HG03103 (cell line): Measurements from ENCODE around the gene TMEM45A.
A peak's percentile ranks its signal among the peaks of the same experiment; 100 is the strongest.
"Not testable (repeated sequence)": the region's sequence is repeated elsewhere in the genome, so short reads cannot be mapped to it uniquely, and the experiment has no call there.

Experiments
- ATAC-seq: cut with Tn5 transposase; IDR thresholded peaks from one replicate; pipeline ENCODE4 v1.9.1; 2021; ENCODE audit warnings: low read depth; ENCODE audit not compliant: unreplicated experiment

TMEM45A gene

GRCh38 chr3:100563652-100564211 lies 71.3 kb downstream of the TMEM45A start:
- ATAC-seq = no peak

GRCh38 chr3:100570811-100571210 lies 78.4 kb downstream of the TMEM45A start:
- no peak for ATAC-seq

GRCh38 chr3:100574536-100574935 lies 82.1 kb downstream of the TMEM45A start:
- no peak for ATAC-seq

- no peak for ATAC-seq
Measured at GRCh38 chr3:100575704-100576103, 83.3 kb downstream of the TMEM45A start.

DNA sequence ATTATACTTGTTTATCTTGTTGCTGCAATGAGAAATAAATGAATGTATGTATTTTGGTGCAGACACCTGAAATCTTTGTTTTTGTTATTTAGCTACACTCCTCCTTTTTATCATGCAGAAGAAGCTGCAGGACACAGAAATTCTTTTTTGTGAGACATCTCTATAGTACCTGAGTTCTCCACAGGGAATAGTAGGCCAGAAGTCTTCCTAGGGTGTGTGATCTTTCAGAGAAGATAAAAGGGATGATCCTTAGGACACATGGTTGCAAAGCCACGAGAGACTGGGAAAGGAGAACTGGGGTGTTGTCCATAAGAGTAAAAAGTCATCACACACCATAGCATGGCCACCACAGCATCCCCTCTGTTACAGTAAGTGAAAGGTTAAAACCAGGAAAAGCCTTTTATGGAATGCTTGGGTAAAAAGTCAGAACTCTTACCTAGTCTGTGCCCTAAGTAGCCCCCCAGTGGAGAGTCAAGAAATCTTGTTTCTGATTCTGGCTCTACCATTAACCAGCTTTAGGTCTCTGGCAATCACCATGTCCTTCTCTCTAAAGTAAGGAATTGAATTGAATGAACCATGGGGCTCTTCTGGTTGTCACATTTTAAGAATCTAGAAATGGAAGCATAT lies 85.1 kb downstream of the TMEM45A start:
- ATAC-seq = no peak

- ATAC-seq = no peak
Measured at GRCh38 chr3:100578646-100579045, 86.2 kb downstream of the TMEM45A start.

DNA sequence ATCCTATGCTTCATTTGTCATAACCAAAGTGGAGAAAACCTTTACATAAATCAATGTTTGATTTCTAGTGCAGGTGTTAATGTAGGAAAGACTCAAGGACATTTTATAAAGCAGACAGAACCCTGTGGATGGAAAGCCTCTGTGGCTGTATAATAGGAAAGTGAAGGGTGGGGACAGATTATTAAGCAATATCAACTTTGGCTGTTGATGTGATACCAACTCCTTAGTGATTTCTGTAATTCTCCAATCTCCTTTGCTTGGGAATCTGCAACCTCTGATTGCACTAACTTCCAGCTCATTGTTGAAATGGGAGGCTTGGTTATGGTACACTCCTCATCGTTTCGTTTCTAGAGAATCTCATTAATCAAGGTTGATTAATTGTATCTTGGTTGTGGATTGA lies 87.7 kb downstream of the TMEM45A start:
- ATAC-seq = no peak

GRCh38 chr3:100581650-100582049 lies 89.2 kb downstream of the TMEM45A start:
- ATAC-seq = no peak

- ATAC-seq = not testable (repeated sequence)
Measured at GRCh38 chr3:100582157-100582556, 89.7 kb downstream of the TMEM45A start.

GRCh38 chr3:100584101-100584660 lies 91.8 kb downstream of the TMEM45A start:
- no peak for ATAC-seq

- ATAC-seq = no peak
Measured at GRCh38 chr3:100586832-100587231, 94.4 kb downstream of the TMEM45A start.

- ATAC-seq = no peak
Measured at GRCh38 chr3:100588251-100588650, 95.8 kb downstream of the TMEM45A start.

DNA sequence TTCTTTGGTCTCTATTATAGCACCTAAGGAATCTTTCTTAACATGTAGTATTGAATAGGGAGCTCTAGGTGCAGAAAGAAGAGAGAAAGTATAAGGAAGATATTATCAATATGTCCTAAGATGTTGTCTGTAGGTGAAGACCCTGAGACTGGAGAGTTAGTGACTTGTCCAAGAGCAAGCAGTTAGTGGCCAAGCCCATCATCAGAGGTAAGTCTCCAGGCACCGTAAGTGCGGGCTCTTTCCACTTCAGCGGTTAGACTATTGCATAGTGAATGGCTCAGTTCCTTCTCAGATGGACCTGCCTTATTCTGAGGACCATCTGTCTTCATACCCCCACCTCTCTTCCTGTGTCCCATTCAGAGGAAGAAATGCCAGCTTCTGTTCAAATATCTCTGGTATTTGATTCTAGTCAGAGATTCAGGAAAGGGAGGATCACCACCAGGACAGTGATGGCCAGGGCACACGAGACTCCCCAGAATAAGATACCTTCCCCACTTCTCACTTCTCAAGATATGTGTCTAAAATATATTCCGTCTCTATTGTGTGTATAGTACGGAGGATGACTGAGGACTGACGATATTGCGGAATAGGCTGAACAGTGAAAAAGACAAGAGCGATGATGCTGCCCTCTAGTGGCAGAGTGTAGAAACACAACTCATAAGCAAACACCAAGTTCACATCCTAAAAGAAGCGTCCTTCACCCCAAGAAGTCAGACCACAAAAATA lies 97.9 kb downstream of the TMEM45A start:
- peak; percentile 78 for ATAC-seq

DNA sequence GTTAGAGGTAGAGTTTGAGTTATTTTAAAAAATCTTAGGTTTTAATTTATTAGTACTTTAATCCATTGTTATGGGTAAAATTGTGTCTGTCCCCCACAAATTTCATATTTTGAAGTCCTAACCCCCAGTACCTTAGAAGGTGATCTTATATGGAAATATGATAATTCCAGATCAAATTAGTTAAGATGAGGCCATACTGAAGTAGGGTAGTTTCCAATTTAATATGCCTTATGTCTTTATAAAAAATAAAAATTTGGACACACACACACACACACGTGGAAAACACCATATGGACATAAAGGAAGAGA lies 98.4 kb downstream of the TMEM45A start:
- no peak for ATAC-seq

DNA sequence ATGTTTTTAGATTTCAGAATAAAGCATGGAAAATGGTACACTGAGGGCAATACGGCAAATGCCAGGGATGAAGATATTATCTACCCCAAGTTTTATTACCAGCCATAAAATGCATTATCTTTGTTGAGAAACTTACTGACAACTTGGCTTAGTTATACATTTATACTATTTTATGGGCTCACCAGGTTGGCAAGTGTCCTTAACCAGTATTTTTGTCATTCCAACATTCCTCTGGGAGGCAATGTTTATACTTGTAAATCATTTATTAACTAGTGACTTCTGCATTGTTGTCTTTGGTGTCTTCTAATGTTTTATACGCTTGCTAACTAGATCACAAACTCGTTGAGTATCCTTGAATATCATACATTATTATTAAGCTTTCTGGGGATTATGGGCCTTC lies 99.0 kb downstream of the TMEM45A start:
- no peak for ATAC-seq

GRCh38 chr3:100600181-100601042 lies 108.0 kb downstream of the TMEM45A start:
- ATAC-seq = no peak

GRCh38 chr3:100602506-100603444 lies 110.4 kb downstream of the TMEM45A start:
- ATAC-seq = peak; percentile 37

DNA sequence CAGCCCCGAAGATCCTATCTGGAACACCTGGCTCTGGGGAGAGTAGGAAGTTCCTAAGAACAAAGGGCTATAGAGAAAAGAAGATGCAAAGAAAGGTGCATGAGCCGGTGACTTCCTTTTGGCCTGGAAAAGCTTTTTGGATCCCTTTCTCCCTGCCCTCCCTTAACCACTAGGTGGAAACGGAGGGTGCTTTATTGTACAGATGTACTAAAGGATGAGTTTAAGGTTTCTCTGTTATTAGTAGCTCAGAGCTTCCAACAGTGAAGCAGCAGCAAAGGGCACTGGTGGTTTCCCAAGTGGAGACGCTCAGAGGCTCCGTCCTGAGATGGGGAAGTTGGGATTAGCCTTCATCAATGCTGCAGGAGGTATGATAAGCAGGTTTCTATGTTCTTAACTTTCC lies 111.0 kb downstream of the TMEM45A start:
- peak; percentile 20 for ATAC-seq

GRCh38 chr3:100605358-100605757 lies 112.9 kb downstream of the TMEM45A start:
- no peak for ATAC-seq
